Uterus (tissue), 4 donors: ENCODE measurements around the gene NAT14. TPM values are rescaled to one million over a fixed set of nuclear protein-coding genes. Genes with fewer than 3 reads are reported as not detected.

Source experiments
- DNase-seq, 2 donors: peaks; one replicate each; pipeline ENCODE4 v3.0.0-alpha.2; 2019 to 2020
- H3K27ac ChIP-seq, 2 donors: fragments of 200-600 bp; sonication (generic); 1 replicate in 1 of 2; 2 replicates in 1 of 2; pipeline ENCODE4 v1.5.1; 2016 to 2018
- H3K27me3 ChIP-seq, 2 donors: fragments of 200-600 bp; sonication (generic); one replicate each; pipeline ENCODE4 v1.5.1; 2018 to 2019; ENCODE audit warnings: control low read depth in 1 of 2
- H3K36me3 ChIP-seq, 2 donors: fragments of 200-600 bp; sonication (generic); one replicate each; pipeline ENCODE4 v1.5.1; 2019; ENCODE audit warnings: control low read depth in 1 of 2
- H3K4me1 ChIP-seq, 2 donors: fragments of 200-600 bp; sonication (generic); one replicate each; pipeline ENCODE4 v1.5.1; 2018 to 2019; ENCODE audit warnings: control low read depth in 1 of 2
- H3K4me3 ChIP-seq, 2 donors: fragments of 200-600 bp; sonication (generic); 1 replicate in 1 of 2; 2 replicates in 1 of 2; pipeline ENCODE4 v1.5.1; 2018 to 2019; ENCODE audit warnings: mild to moderate bottlenecking in 1 of 2
- H3K9me3 ChIP-seq, 2 donors: fragments of 200-600 bp; sonication (generic); one replicate each; pipeline ENCODE4 v1.5.1; 2019; ENCODE audit warnings: control low read depth in 1 of 2
- CTCF ChIP-seq, 4 experiments: fragments of 200-600 bp in 2 of 4; fragments of 450-650 bp in 2 of 4; sonication (generic) in 2 of 4; IDR thresholded peaks; one replicate each; pipeline ENCODE4 v1.5.1; 2016 to 2019; ENCODE audit warnings: antibody characterized with exemption in 4 of 4, mild to moderate bottlenecking in 2 of 4, moderate library complexity in 1 of 4
- POLR2A ChIP-seq, 2 donors: fragments of 450-650 bp; IDR thresholded peaks; one replicate each; pipeline ENCODE4 v1.6.1; 2016; ENCODE audit warnings: antibody characterized with exemption in 2 of 2, mild to moderate bottlenecking in 1 of 2, moderate library complexity in 1 of 2
- intact Hi-C: fragments of 100-400 bp; cut with DNase I; formaldehyde crosslinking; loops from one replicate; pipeline ENCODE4 v1.15.1; 2023; ENCODE audit warnings: low total_unique reads
- total RNA-seq, 4 donors: library from RNA; depleted of rRNA in 3 of 4; stranded (reverse); fragments of >200 nt in 3 of 4; gene quantifications; one replicate each; pipeline versions ENCODE4 v1.1.0 to v1.2.4, GENCODE V29; 2014 to 2023
- donor health status: DM: yes; HTN: yes; CAD: no.

NAT14 gene
- total RNA-seq, 4 donors from 2014 or later: 16.8 to 44.3 (median 19.6) TPM

GRCh38 chr19:55477905-55478304, 7.1 kb upstream of the NAT14 start:
- TF ChIP-seq CTCF (IDR thresholded peaks at IDR 0.05): no peak
- TF ChIP-seq POLR2A (IDR thresholded peaks at IDR 0.05): no peak
- Histone ChIP-seq H3K36me3 (no peaks in the 10 kb centered on the region), H3K27ac (peak overlapping the region in 1 of 2 donors; percentile 98), H3K4me1 (peaks cover 0 to 10% of the 10 kb centered on the region in 2 donors), H3K9me3 (no peaks in the 10 kb centered on the region), H3K27me3 (no peaks in the 10 kb centered on the region), H3K4me3 (peak overlapping the region in 1 of 2 donors; percentile 62)
- intact Hi-C loops: no loop called here
- DNase-seq: no peak

GRCh38 chr19:55478364-55478763, 6.6 kb upstream of the NAT14 start:
- intact Hi-C loops: no loop called here

GRCh38 chr19:55479045-55479444, 5.9 kb upstream of the NAT14 start:
- no peak overlapping the region for H3K27ac ChIP-seq
- H3K36me3 ChIP-seq: no peaks in the 10 kb centered on the region
- DNase-seq: no peak
- H3K9me3 ChIP-seq: no peaks in the 10 kb centered on the region
- H3K4me1 ChIP-seq: peaks cover 0 to 8% of the 10 kb centered on the region in 2 donors
- H3K4me3 ChIP-seq: no peak overlapping the region
- intact Hi-C loops: no loop called here
- no peak for TF ChIP-seq CTCF (IDR thresholded peaks at IDR 0.05)
- TF ChIP-seq POLR2A (IDR thresholded peaks at IDR 0.05): no peak
- no peaks in the 10 kb centered on the region for H3K27me3 ChIP-seq

More at GRCh38 chr19:55478364-55478763, 6.6 kb upstream of the NAT14 start:
- peaks cover 0 to 10% of the 10 kb centered on the region in 2 donors for H3K4me1 ChIP-seq
- no peak overlapping the region for H3K4me3 ChIP-seq
- TF ChIP-seq CTCF (IDR thresholded peaks at IDR 0.05) (no peak), POLR2A (IDR thresholded peaks at IDR 0.05) (no peak)
- no peaks in the 10 kb centered on the region for H3K9me3 ChIP-seq
- no peak overlapping the region for H3K27ac ChIP-seq
- no peaks in the 10 kb centered on the region for H3K36me3 ChIP-seq
- no peaks in the 10 kb centered on the region for H3K27me3 ChIP-seq
- no peak for DNase-seq

GRCh38 chr19:55479451-55480230, 5.3 kb upstream of the NAT14 start:
- H3K4me3 ChIP-seq: no peak overlapping the region
- H3K36me3 ChIP-seq: no peaks in the 10 kb centered on the region
- DNase-seq: no peak
- intact Hi-C loops: no loop called here
- H3K4me1 ChIP-seq: peaks cover 5 to 11% of the 10 kb centered on the region in 2 donors
- H3K27me3 ChIP-seq: no peaks in the 10 kb centered on the region
- TF ChIP-seq POLR2A (IDR thresholded peaks at IDR 0.05) (no peak), CTCF (IDR thresholded peaks at IDR 0.05) (no peak)
- H3K9me3 ChIP-seq: no peaks in the 10 kb centered on the region
- H3K27ac ChIP-seq: no peak overlapping the region

- intact Hi-C loops: no loop called here
- Histone ChIP-seq H3K27me3 (no peaks in the 10 kb centered on the region), H3K4me1 (peaks cover 5 to 20% of the 10 kb centered on the region in 2 donors), H3K36me3 (no peaks in the 10 kb centered on the region), H3K4me3 (no peak overlapping the region), H3K27ac (no peak overlapping the region), H3K9me3 (no peaks in the 10 kb centered on the region)
- no peak for DNase-seq
- TF ChIP-seq POLR2A (IDR thresholded peaks at IDR 0.05) (no peak), CTCF (IDR thresholded peaks at IDR 0.05) (no peak)
These were observed 3.7 kb upstream of the NAT14 start for GRCh38 chr19:55481148-55481793.
